Stimulated activated naive CD8-positive, alpha-beta T cell treated with anti-CD3 and anti-CD28 coated beads, Interleukin-15, Interleukin-2, amounts not matched to agents 100 U/mL and 50 U/mL, for 24 hours (primary cell): Measurements from ENCODE around the gene PLSCR4.

Experiments
- ATAC-seq: fragments of 150-1000 bp; cut with Tn5 transposase; one replicate; pipeline ENCODE4 v1.10.0; 2021
- DNase-seq: peaks from one replicate; pipeline ENCODE4 v3.0.0; 2021

The PLSCR4 gene

GRCh38 chr3:146160964-146161662 is 89.8 kb downstream of the PLSCR4 start, which contains the start of gene PLOD2:
Gene PLOD2 (minus strand): TSS chr3:146161184. CDS start chr3:146160989, 195 bp downstream.
- DNase-seq (peak; percentile 32), ATAC-seq (peak; percentile 61)

- DNase-seq: peak; percentile 16
- peak; percentile 10 for ATAC-seq
Observed at GRCh38 chr3:146160321-146160963, 90.5 kb downstream of the PLSCR4 start.

DNA sequence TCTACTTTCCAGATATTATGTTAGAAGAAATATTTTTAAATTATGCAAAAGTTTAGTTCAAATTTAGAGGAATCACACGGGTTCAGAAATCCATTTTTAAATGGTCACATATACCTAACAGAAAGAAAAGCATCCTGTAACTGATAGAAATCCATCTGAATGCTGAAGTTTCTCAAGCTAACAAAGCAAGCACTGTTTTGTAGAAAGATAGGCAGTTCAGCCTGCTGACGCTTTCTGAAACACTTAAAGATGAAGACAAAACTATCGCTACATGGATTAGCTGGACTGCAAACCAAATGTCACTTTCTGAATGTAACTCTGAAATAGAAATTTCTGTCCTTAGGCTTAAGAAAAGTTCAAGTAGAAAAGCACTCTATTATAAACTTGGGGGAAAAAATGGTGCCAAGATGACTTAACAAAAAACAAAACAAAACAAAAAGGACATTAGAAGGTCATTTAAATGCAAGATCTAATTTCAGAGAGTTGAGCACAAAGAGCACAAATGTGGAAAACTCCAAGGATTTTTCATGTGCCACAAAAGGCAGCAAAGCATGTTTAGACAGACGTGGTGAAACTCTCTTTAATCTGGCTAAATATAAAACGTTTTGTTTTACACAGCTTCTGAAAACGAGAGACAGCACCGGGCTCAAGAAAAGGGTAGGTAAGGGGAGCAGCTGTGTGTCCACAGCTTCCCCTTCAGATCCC is 91.1 kb downstream of the PLSCR4 start:
- ATAC-seq (no peak), DNase-seq (no peak)

DNA sequence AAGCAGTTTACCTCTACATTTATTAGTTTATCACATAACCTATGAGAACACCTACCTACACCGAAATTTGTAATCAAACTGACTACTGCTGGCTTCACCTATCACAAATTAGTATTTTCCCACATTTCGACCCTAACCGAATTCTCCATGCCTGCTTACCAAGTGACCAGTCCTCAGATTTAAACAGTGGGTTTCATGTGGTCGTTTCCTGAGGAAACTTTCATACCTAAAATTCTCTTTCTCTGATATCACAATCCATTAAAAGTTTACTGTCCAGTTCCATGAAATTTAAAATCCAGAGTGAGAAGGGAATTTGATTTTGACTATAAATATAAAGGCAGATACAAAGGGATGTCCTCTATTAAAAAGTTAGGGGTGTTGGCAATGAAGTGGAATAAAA is 91.9 kb downstream of the PLSCR4 start:
- DNase-seq (no peak), ATAC-seq (no peak)

- no peak for DNase-seq
- no peak for ATAC-seq
Observed at GRCh38 chr3:146157325-146158060, 93.4 kb downstream of the PLSCR4 start.

DNA sequence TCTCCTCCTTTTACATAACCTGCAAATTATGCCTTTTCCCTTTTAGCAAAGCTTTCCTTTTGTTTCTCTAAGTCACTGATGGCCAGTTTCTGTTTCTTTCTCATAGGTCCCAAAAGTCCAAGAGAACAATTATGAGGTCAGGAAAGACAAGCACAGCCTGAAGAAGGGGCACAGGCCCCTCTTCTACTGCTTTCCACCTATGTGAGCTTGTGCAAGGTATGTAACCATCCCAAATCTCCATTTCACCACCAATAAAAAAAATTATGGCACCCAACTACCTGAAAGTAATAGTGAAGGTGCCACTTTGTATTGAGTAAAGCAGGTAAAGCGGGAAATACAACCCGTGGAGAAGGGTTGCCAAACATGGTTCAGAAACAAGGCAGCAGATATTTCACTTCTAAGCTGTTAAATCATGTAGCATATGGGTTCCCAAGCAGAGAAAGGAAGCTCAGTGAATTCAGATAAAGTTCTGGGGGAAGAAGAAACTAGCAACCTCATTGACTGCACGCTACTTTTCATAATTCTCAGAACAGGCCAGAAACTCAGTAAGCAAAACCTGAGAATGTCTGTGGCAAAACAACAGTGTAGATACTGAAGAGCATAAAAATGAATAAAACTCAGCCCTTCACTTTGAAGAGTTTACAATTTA is 94.1 kb downstream of the PLSCR4 start:
- no peak for DNase-seq
- no peak for ATAC-seq

- DNase-seq: no peak
- ATAC-seq: no peak
Observed at GRCh38 chr3:146156095-146156494, 94.8 kb downstream of the PLSCR4 start.

- no peak for ATAC-seq
Observed at GRCh38 chr3:146154995-146155394, 95.9 kb downstream of the PLSCR4 start.

DNA sequence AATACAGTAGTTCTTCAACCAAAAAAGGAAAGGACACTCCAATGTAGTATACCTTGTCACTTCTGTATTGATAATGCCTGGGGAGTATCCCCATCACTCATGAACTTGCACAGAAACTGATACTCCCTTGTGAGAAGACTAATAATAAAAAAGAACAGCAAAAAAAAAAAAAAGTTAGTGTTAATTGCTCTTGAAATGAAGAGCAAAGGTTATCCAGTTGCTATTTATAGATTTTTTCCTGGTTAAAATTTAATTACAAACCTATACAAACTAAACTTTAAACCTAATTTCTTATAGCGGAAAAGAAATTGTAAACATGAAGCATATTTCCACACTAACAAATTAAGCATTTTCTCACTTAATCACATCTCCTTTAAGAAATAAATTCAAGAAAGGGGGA is 96.6 kb downstream of the PLSCR4 start:
- DNase-seq (no peak), ATAC-seq (no peak)

More at GRCh38 chr3:146154995-146155394, 95.9 kb downstream of the PLSCR4 start:
- DNase-seq: no peak

- DNase-seq (no peak), ATAC-seq (no peak)
Observed at GRCh38 chr3:146153429-146153828, 97.5 kb downstream of the PLSCR4 start.

DNA sequence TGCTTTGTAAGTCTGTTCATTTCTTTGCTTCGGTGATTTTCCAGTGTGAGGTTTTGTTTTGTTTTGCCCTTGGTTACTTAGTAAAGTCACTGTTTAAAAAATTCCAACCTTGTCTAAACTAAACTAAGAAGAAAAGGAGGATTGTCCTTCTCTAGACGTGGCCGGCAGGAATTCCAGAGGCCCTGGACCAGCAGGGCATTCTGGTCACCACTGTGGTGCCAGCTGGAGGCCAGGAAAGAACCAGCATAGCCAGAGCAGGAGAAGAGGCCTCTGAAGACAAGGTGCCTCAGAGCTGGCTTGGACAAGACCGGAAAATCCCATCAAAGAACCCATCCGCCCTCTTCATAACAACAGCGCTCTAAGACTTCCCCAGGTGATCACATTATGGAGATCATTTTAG is 98.1 kb downstream of the PLSCR4 start:
- no peak for DNase-seq
- no peak for ATAC-seq

DNA sequence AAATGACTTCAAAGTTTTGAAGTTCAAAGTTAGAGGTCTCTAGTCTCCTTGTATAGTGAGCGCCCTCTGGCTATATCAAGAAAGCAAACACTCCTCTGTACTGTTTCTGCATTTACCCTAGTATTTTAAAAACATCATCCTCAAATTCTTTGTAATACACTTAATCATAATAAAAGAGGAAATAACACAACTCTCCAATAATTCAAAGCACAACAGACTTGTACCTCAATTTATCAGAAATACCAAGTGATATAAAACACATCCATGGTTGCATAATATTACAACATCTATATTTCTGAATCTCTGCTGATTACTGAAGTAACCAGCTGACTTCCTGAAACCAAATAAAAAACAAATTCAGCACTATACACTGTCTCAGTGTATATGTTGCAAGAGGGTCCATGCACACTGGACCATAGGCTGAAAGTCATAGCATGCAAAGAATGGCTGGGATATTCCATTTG is 102.4 kb downstream of the PLSCR4 start:
- ATAC-seq (no peak), DNase-seq (no peak)

GRCh38 chr3:146145642-146146041 is 105.3 kb downstream of the PLSCR4 start:
- no peak for ATAC-seq
- no peak for DNase-seq

DNA sequence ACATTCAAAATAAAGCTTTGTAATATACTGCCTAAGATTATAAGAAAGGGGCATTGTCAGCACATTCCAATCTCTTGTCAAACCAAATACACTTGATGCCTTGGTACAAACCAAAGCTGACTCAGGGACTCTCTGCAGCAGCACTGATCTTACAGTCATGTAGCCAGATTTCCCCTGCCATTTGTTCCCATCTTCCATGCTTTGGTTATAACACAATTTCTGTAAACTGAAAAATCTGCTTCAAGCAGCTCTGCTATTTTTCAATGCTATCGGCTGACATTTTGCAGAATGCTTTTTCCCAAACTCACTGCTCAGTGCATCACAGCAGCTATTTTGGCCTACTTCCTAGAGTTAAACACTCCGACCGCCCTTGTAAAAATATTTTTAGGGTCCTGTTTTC is 108.1 kb downstream of the PLSCR4 start:
- ATAC-seq (no peak), DNase-seq (no peak)
